HG03196 (cell line): ENCODE results near the gene UAP1L1.
"Not testable (repeated sequence)": the region's sequence is repeated elsewhere in the genome, so short reads cannot be mapped to it uniquely, and the experiment has no call there.

Experiments used
- ATAC-seq: cut with Tn5 transposase; IDR thresholded peaks from one replicate; pipeline ENCODE4 v1.9.1; 2021; ENCODE audit not compliant: unreplicated experiment

Gene UAP1L1, protein sequence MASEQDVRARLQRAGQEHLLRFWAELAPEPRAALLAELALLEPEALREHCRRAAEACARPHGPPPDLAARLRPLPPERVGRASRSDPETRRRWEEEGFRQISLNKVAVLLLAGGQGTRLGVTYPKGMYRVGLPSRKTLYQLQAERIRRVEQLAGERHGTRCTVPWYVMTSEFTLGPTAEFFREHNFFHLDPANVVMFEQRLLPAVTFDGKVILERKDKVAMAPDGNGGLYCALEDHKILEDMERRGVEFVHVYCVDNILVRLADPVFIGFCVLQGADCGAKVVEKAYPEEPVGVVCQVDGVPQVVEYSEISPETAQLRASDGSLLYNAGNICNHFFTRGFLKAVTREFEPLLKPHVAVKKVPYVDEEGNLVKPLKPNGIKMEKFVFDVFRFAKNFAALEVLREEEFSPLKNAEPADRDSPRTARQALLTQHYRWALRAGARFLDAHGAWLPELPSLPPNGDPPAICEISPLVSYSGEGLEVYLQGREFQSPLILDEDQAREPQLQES

DNA sequence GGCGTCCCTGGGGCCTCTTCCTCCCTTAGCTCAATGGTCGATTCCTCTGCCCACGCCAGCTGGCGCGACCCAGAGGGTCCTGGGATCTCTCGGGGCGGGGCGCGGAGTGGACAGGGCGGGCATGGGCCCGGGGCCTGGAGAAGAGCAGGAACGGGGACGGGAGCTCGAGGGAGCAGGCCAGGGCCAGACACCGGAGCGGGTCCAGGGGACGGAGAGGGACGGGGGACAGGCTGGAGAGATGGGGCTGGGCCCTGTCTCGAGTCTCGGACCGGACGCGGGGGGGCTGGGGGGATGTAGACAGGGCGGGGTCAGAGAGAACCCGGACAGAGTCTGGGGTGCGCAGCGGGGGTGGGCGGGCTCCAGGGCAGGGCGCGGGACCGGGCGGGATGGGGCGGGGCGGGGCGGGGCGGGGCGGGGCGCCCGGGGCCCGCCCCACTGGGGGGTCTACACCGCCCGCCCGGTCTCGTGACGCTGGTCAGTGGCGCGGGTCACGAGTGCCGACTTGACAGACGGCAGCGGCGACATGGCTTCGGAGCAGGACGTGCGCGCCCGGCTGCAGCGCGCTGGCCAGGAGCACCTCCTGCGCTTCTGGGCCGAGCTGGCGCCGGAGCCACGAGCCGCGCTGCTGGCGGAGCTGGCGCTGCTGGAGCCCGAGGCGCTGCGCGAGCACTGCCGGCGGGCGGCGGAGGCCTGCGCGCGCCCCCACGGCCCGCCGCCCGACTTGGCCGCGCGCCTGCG, at the start of gene UAP1L1:
UAP1L1 (plus strand) TSS at position 508 of the 738 bp plus-strand sequence; CDS start at position 524, 16 bp downstream.
- peak; percentile 43 for ATAC-seq

DNA sequence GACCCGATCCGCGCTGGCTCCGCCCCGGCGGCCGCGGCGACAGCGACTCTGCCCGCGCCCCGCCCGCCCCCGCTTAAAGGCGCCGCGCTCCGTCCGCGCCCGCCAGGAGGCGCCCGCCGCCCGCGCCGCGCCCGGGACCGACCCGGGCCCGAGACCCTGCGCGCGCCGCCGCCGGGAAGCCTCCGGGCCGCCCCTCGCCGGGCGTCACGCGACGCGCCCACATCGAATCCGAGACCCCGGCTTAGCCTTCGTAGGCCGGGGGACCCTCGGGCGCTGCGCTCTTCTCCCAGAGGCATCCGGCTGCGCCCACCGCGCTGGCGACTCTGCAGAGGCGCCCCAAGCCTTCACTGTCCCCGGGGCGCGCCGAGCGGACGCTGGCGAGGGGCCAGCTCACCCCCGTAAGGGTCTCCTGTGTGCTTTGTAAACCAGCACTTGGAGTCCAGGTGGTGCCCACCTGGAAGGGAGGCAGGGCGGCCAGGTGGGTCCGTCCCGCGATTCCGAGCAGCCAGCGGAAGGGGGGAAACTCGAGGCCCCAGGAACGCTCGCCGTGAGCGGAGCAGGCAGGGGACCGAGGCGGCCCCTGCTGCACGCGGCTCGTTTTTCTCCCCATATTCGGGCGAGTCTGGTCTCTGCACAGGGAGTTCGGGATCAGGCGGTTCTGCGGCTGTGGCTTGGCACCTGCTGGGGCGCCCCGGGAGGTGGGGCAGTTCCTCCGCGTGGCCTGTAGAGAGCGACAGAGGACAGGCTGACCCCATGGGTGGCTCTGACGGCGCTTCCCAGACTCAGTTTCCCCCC, 48.9 kb upstream of the UAP1L1 start:
- ATAC-seq: peak; percentile 35

DNA sequence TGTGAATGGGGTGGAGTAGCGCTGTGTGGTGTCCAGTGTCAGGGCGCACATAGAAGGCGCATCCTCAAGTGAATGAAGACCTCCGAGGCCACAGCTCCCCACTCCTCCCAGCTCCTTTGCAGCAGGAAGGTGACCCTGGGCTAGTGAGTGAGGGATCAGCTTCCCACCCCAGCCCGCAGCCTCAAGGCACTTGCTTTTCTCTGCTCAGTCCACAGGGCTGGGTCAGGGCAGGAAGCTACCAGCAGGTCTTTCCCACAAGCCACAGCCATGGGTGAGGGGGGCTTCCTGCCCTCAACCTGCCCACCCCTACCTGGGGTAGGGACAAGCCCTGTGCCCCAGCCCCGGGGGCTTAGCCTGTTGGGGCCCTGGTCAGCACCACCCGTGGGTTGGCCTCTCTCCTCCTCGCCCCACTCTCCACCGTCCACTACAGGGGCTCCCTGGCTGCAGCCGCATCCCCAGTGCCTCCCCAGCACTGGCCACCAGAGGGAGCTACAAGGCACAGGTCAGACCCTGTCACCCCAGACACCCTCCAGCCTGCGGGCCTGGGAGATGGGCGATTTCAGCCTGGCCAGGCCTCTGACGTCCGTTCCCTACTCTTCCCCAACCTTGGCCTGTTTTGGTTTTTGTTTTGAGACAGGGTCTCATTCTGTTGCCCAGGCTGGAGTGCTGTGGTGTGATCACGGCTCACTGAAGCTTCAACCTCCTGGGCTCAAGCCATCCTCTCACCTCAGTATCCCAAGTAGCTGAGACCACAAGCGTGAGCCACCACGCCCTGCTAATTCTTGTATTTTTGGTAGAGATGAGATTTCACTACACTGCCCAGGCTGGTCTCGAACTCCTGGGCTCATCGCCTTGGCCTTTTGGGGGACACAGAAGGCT, 48.0 kb upstream of the UAP1L1 start:
- no peak for ATAC-seq

DNA sequence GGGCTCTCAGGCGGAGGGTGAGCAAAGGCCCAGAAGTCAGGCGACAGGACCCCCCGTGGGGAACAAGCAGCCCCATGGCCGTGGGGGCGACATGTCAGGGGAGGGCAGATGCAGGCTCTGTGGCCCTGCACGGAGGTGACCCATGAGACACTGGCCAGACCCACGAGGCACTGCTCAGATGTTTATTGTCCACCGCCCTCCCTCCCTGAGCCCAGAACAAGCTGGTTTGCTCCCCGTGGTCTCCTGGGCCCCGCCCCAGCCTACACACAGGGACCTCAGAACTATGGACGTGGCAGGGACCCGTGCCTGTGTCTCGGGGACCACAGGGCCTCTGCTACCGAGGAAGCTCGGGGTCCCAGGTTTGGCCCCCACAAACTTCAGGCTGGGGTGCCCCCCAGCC, 47.3 kb upstream of the UAP1L1 start:
- ATAC-seq: no peak

DNA sequence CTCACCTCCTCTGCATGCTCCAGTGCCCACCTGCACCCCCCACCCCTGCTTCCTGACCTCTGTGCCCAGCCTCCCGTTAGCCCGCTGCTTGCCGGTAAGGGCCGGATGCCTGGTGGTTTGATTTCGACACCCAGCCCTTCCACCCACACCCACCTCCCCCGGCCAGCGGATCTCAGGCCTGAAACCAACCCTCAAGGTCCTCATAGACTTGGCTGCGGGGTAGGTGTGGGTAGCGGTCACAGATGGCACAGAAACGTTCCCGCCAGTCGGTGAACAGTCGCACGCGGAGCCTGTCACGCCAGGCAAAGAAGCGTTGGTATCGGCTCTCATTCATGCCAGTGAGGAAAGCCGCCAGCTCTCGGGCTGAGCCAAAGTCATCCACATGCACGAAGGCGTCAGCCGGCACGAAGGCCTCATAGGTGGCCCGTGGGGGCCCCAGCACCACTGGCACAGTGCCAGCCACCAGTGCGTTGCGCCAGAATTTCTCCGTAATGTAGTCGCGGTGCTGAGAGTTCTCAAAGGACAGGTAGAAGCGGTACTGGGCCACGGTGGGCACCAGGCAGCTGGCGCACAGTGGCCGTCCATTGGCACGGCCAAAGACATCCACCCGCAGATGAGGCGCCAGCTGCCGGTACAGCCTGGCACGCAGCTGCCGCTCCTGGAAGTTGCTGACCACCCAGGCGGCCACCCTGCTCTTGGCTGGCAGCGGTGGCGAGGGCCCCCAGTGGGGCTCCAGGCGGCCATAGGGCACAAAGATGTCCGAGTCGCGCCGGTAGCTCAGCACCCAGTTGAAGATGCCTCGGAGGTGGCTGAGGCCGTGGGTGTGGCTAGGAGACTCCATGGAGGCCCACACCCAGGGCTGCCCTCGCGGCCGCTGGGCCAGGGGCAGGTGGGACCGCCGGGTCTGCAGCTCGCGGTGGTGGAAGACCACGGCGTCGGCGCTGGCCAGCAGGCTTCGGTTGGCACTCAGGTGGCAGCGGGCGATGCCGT, 46.5 kb upstream of the UAP1L1 start:
- no peak for ATAC-seq

DNA sequence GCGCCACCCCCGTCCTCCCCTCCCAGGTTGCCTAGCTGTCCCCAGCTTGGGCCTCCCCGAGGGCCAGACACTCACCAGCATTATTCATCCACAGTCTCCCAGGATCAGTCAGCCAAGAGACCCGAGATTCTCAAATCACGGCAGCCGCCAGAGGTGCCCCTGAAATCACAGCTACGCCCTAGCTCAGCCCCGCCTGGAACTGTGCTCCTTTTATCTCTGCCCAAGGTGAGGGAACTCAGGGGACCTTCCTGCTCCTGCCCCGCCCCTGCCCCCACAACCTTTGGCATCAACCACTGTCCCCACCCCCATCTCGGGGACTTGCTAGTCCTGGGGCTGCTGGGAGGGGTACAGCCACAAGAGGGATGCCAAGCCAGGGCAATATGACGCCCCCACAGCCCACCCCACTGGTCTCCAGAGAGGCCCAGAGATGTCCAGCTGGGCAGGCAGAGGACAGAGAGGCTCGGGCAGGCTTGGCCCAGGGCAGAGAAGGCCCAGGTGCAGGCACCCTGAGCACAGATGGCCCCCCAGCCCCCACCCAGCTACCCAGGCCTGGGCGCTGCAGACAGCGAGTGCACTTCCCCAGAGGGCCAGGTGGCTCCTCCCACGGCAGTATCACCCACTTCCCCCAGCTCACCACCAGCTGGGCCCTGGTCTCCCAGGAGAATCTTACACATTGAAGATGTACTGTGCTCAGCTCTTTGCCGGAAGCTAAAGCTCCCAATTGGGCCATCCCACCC, 45.2 kb upstream of the UAP1L1 start, which contains the start of gene FUT7:
FUT7 (minus strand) TSS at position 185 of the 737 bp plus-strand sequence; CDS start at position 88, 97 bp downstream.
- no peak for ATAC-seq

DNA sequence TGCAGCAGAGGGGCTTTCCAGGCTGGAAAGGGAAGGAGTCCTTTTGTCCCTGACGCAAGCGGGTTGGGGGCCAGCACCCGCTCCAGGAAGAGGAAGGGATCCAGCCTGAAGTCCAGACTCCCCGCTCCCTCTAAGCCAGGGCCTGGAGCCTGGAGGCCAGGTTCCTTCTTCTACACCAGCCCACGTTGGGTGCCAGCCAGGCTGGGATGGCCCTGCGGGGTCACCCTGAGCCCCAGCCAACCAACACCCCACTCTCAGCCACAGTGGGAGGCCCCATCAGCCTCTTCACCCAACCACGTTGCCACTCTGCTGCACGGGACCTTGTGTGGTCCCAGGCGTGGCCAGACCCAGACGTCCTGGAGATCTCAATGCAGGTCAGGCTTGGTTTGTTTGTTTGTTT, 44.5 kb upstream of the UAP1L1 start:
- no peak for ATAC-seq

DNA sequence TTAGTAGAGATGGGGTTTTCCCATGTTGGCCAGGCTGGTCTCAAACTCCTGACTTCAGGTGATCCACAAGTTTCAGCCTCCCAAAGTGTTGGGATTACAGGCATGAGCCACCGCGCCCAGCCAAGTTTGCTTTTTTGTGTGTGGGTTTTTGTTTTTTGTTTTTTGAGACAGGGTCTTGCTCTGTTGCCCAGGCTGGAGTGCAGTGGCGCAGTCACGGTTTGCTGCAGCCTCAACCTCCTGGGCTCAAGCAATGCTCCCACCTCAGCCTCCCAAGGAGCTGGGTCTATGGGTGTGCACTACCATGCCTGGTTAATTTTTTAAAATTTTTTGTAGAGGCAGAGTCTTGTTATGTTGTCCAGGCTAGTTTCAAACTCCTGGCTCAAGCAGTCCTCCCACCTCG, 43.8 kb upstream of the UAP1L1 start:
- not testable (repeated sequence) for ATAC-seq

DNA sequence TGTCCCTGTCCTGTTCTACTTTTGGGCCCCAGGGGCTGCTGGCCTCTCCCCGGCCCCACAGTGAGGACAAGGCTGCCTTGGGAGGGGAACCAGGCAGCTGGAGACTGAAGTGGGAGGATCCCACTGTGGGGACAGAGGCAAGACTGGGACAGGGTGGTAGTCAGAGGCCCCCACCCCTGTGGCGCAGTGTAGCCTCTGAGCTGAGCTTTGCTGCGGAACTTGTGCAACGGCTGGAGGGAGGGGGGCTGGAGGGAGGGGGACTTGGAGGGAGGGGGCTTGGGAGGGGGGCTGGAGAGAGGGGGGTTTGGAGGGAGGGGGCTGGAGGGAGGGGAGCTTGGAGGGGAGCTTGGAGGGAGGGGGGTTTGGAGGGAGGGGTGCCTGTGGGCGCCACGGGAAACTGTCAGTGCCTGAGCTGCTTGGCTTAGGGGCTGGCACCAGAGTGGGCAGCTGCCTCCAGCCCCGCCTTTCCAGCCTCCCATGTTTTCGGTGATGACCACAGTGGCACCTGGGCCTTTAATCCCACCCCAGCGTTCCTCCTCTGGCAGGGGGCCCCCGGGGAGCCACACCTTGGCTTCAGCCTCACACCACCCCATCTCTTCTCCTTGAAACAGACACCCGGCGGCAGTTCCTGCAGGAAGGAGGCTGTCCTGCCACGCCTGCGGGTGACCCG, 43.1 kb upstream of the UAP1L1 start:
- ATAC-seq: no peak

DNA sequence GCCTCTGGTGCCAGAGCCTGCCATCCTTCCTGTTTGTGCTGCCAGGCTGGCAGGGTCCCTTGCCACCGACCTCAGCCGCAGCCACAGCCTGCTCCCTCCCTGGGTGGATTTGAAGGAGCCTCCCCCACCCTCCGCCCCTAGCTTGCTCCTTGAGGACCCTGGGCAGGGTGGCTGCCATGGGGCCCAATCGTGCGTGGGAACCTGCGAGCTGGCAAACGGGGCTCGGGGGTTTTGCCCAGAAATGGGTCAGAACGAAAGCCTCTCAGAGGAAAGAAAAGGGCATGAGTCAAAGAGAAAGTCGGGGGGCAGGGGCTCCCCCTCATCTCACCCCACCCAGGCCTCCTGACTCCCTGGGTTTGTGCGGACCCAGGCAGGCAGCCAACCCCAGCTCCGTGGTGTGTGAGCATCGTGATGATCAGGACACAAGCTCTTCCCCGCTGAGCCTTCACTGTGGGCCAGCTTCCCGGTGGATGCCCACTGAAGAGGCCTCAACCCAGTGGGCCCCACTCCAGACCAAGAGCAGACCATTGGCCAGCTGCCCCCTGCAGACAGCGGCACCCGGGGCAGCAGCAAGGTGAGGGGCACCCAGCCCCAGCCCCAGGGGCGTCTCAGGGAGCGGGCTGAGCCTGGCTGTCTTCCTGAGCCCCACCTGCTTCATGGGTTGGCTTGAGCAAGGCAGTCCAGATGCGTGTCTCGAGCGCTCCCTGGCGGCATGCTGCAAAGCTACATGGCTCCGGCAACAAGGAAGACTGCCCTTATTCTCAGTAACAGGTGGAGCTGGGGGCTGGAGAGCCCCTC, 42.4 kb upstream of the UAP1L1 start:
- ATAC-seq: peak; percentile 56

DNA sequence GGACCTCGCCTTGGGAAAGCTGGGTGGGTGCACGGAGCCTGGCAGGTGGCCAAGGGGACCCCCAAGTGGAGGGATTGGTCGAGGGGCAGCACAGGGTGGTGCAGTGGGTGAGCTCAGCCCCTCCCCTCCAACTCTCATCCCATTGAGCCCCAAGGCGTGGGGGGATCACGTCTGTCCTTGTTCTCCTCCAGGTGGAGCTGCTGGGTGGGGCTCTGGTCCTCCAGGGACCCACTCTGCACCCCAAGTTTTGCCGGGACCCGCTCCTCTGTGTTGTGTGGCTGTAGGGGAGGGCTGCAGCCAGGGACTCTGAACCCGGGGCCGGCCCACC, 41.8 kb upstream of the UAP1L1 start:
- no peak for ATAC-seq

DNA sequence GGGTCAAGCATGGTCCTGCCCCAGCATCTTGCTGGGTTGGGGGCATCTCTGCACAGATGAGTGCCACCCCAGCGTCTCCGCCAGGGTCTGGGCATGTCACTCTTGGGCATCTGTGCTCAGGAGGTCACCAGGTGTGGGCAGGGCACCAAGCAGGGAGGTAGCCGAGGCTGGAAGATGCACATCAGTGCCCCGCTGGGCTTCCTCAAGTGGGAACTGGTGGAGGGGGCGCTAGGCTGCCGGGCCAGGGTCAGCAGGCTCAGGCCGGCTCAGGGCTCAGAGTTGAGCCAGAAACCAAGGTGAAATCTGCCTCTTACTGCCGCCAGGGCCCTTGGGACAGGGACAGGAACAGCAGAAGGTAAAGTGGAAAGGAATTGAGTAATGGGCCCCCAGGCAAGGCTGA, 41.4 kb upstream of the UAP1L1 start:
- ATAC-seq: no peak

DNA sequence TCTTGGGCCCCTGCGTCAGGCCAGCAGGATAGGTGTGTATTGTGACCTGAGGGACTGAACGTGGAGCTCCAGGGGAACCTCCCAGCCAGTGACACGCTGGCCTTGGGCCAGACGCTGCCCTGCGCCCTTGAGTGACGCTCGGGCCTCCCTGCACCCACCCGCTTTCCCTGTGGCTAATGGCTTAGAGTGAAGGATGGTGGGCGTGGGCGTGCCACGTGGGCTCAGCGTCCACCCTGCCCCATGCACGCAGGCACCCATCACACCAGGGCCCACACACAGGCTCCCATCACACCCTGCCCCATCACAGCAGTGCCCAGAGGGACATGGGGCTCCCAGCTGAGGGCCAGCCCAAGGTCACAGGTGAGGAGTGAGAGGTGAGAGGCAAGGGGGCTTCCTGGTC, 40.3 kb upstream of the UAP1L1 start:
- ATAC-seq: no peak

DNA sequence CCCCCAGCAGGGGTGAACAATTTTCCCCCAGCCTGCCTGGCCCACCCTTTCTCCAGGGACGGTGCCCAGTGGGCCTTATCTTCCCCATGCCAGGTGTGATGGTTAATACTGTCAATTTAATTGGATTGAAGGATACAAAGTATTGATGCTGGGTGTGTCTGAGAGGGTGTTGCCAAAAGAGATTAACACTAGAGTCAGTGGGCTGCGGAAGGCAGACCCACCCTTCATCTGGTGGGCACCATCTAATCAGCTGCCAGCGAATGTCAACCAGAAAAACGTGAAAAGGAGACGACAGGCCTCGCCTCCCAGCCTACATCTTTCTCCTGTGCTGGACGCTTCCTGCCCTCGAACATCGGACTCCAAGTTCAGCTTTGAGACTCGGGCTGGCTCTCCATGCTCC, 39.8 kb upstream of the UAP1L1 start:
- ATAC-seq: no peak

DNA sequence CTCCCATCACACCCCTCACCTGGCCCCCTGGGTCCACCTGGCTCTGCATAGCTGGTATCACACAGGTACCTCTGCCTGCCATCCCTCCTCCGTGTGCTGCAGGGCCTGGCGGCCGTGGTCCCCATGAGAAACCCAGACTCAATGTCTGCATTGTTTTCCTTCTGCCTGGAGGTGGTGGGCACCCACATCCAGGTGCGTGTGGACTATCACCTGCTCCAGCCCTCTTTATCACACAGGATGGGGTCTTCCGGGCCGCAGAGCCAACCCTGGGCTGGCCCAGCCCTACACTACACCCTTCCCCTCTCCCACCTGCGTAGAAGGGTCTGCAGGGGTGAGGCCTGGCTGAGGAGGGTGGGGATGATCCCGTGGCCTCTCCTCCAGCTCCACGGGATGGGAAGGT, 38.4 kb upstream of the UAP1L1 start:
- no peak for ATAC-seq

DNA sequence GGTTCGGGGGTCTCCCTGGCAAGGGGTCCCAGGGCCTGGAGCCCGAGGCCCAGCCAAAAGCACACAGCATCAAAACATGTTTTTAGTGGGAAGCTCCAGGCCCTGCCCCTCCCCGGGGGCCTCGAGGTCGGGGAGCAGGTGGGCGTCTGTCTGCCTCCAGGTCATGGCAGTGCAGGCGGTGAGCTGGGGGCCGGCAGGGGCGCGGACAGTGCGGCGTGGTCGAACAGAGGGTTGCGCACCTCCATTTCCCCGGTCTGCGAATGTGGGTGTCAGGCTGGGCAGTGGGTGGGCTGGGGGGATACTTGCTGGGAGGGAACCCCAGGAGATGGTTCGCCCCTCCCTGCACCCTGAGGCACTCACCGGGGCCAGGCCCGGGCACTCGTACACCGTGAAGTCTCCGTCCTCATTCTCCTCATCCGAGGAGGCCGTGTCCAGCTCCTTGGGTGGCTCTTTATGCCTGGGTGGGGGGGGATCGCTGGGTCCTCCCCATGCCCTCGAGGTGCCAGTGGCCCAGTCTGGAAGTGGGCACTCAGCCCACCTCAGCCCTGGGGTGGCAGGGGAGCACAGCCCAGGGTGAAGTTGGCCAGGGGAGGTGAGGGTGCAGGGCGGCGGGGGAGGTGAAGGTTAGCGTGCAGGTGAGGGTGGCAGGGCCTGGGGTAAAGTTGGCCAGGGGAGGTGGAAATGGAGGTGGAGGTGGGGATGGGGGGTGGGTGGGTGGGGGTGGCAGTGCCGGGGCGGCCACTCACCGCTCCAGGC, 37.5 kb upstream of the UAP1L1 start:
- no peak for ATAC-seq
